Activated naive CD8-positive, alpha-beta T cell treated with anti-CD3 and anti-CD28 coated beads, Interleukin-2, amount 10 ng/mL, durations not matched to agents 7 days and 5 days (primary cell): ENCODE results near the gene MAML3. TPM values are rescaled to one million over a fixed set of nuclear protein-coding genes. Genes with fewer than 3 reads are reported as not detected.

Experiments
- ATAC-seq: fragments of 150-1000 bp; cut with Tn5 transposase; one replicate; pipeline ENCODE4 v1.10.0; 2021; ENCODE audit warnings: low read depth, moderate library complexity
- POLR2A ChIA-PET: fragments of 350-600 bp; sonication (Branson Sonifier 250); formaldehyde crosslinking; loops from one replicate; lab custom pipeline; 2021; ENCODE audit warnings: antibody characterized with exemption; lab: Charles Lee
- DNase-seq: peaks from one replicate; pipeline ENCODE4 v3.0.0; 2021
- H3K27ac Mint-ChIP-seq: one replicate; pipeline ENCODE4 v1.8.0; 2022; ENCODE audit warnings: mild to moderate bottlenecking, mixed read lengths
- H3K27me3 Mint-ChIP-seq: one replicate; pipeline ENCODE4 v1.8.0; 2022; ENCODE audit warnings: mild to moderate bottlenecking, moderate library complexity, mixed read lengths
- H3K36me3 Mint-ChIP-seq: one replicate; pipeline ENCODE4 v1.8.0; 2021; ENCODE audit warnings: mild to moderate bottlenecking, mixed read lengths
- H3K4me1 Mint-ChIP-seq: one replicate; pipeline ENCODE4 v1.8.0; 2021; ENCODE audit warnings: mixed read lengths
- H3K4me3 Mint-ChIP-seq: one replicate; pipeline ENCODE4 v1.8.0; 2022; ENCODE audit warnings: mild to moderate bottlenecking, moderate library complexity, mixed read lengths
- H3K9me3 Mint-ChIP-seq: one replicate; pipeline ENCODE4 v1.8.0; 2021; ENCODE audit warnings: mixed read lengths
- total RNA-seq, 2 experiments: library from RNA; stranded (reverse); gene quantifications; one replicate each; pipeline ENCODE4 v1.2.3, GENCODE V29; 2021

MAML3 gene
- total RNA-seq, 2 experiments from 2014 or later, result 4.6 to 4.7 TPM

DNA sequence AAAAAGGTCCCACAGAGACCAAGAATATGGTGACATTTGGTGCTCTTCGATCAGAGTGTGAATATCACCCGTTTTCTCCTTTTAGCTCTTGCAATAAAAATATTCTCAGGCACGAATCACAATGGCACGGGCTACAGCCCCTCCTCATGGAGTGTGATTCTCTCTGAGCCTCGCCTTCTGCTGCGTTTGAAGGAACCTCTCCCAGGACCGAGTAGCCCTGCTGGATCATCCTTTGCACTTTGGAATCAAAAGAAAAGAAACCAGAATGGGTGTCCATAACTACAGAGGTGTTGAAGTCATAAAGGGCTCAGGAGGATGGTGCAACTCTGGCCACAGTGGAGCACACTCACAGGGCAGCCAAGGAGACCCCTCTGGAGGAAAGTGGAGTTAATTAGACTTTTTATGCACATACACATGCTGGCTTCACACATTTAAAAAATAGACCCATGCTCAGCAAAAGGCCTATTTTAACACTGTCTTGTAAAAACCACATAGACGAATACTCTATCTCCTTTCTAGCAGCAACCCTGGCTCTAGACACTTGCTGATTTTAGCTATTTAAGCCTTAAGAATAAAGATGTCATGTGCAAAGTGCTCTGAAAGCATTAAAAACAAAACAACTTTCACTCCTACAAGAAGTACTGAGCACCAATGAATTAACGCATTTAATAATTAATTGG is 19.1 kb downstream of the MAML3 start:
- H3K36me3 Mint-ChIP-seq, result peaks cover 5% of the 10 kb centered on the region
- no peak overlapping the region for H3K4me3 Mint-ChIP-seq
- POLR2A ChIA-PET, result no interaction called here
- no peaks in the 10 kb centered on the region for H3K9me3 Mint-ChIP-seq
- no peaks in the 10 kb centered on the region for H3K27me3 Mint-ChIP-seq
- ATAC-seq (no peak), DNase-seq (no peak)
- H3K27ac Mint-ChIP-seq, result no peak overlapping the region
- H3K4me1 Mint-ChIP-seq, result peaks cover 28% of the 10 kb centered on the region

DNA sequence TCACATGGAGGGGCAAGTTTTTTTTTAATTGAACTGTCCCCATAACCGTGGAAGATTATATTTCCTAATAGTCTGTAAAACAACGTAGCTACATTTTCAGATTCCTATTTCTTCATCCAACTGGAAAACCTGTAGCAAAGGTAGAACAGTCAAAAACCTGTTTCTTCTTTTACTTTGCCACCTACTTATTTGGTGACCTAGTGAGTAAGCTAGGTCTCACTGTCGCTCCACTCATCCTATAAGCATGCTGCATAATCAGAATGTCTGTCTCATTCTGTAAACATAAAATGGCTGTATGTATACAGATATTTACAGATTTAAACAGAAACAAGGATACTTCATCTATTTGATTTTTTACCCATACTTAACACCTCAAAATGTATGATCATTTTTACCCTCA is 20.4 kb downstream of the MAML3 start:
- no peak overlapping the region for H3K27ac Mint-ChIP-seq
- peaks cover 28% of the 10 kb centered on the region for H3K4me1 Mint-ChIP-seq
- POLR2A ChIA-PET, result interaction anchor here (0.8 kb wide), 1 partner anchor 17 kb away, joined by 4 read pairs; no protein-coding TSS in a partner anchor
- no peaks in the 10 kb centered on the region for H3K9me3 Mint-ChIP-seq
- DNase-seq (no peak), ATAC-seq (no peak)
- H3K27me3 Mint-ChIP-seq, result no peaks in the 10 kb centered on the region
- no peak overlapping the region for H3K4me3 Mint-ChIP-seq
- peaks cover 3% of the 10 kb centered on the region for H3K36me3 Mint-ChIP-seq

DNA sequence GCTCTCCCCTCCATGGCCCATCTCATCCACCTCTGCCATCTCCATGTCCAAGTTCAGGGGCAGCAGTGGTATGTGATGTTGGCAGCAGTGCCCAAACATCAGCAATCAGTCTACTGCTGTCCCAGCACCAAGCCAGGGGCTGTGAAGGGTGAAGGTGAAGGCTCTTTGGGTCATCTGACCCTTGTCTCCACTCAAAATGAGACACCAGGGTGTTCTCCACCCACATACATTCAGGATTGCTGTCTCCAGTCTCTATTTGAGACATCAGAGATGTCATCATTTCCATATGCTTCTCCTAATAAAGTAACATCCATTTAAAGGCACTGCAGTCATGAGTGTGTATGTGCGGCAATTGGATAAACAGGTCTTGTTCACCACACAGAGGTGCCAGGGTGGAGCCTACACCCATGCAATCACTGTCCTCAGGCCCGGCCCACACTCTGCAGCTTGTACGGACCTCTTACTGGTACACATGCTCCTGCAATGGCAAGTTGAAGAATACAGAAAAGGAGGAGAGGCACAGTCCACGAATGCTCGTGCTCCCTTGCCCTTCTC is 22.2 kb downstream of the MAML3 start:
- DNase-seq (no peak), ATAC-seq (no peak)
- Mint-ChIP-seq H3K36me3 (peaks cover 8% of the 10 kb centered on the region), H3K4me3 (no peak overlapping the region), H3K9me3 (no peaks in the 10 kb centered on the region), H3K27me3 (no peaks in the 10 kb centered on the region), H3K4me1 (peaks cover 27% of the 10 kb centered on the region), H3K27ac (no peak overlapping the region)
- POLR2A ChIA-PET, result interaction anchor here (0.7 to 1.4 kb wide), 6 partner anchors 8 to 82 kb away, joined by 3 to 7 read pairs (median 3); no protein-coding TSS in a partner anchor

DNA sequence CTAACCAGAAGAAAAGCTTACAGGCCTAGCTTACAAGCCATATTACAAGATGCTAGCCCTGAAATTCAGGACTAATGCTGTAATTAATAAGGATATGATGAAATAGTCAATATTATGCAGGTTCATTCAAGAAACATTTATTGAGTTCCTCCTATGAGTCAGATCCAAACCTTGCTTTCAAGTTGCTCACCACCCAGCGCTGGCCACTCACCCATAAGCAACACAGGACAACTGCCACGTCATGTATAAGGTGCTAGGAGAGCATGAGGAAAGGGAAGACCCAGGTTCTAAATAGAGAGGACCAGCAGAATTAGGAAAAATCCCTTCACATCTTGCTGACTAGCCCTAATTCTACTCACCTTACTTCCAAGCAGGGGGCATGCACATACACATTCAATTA is 23.3 kb downstream of the MAML3 start:
- POLR2A ChIA-PET, result no interaction called here
- H3K4me3 Mint-ChIP-seq, result no peak overlapping the region
- DNase-seq, result no peak

DNA sequence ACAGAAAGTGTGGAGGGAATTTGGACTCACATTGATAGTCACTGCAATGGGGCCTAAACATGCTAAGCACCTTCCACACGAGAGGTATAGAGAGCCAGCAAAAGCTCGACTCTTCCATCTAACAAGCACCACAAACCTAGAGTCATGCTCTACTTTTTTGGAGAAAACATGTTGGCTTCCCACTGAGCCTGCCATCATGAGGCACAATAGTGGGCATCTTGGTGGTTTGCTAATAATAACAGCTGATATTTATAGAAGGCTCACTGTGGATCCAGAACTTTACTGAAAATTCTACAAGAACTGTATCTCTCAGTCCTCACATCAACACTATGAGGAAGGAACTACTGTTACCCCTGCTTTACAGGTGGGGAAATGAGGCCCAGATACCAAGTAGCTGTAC is 26.6 kb downstream of the MAML3 start:
- no peak overlapping the region for H3K27ac Mint-ChIP-seq
- peaks cover 32% of the 10 kb centered on the region for H3K4me1 Mint-ChIP-seq
- DNase-seq (no peak), ATAC-seq (no peak)
- H3K4me3 Mint-ChIP-seq, result no peak overlapping the region
- H3K36me3 Mint-ChIP-seq, result peaks cover 18% of the 10 kb centered on the region
- POLR2A ChIA-PET, result no interaction called here
- peaks cover 4% of the 10 kb centered on the region for H3K9me3 Mint-ChIP-seq
- no peaks in the 10 kb centered on the region for H3K27me3 Mint-ChIP-seq

More for the DNA sequence above, 23.3 kb downstream of the MAML3 start:
- Mint-ChIP-seq H3K27me3 (no peaks in the 10 kb centered on the region), H3K27ac (no peak overlapping the region), H3K36me3 (peaks cover 15% of the 10 kb centered on the region), H3K4me1 (peaks cover 25% of the 10 kb centered on the region), H3K9me3 (peaks cover 4% of the 10 kb centered on the region)
- ATAC-seq, result no peak

DNA sequence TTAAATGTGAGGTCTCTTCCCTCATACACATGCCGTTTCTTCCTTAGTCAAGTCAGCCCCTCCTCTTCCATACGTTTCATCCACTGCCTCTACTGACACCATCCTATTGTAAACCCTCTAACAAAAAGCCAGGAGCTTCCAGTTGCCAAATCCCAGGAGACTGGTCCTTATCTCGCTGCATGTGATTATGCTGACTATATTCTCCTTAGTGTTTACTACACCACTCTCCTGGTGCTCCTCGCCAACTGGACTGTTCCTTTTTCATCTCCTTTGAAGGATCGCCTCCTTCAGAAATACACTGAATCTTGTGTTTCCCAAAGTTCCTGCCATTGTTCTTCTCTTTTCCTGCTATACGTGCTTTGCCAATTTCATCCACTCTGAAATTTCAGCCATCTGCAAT is 27.7 kb downstream of the MAML3 start:
- Mint-ChIP-seq H3K27me3 (no peaks in the 10 kb centered on the region), H3K4me1 (peaks cover 28% of the 10 kb centered on the region), H3K9me3 (peaks cover 4% of the 10 kb centered on the region), H3K36me3 (peaks cover 17% of the 10 kb centered on the region), H3K27ac (peak overlapping the region; percentile 3), H3K4me3 (no peak overlapping the region)
- ATAC-seq (no peak), DNase-seq (no peak)
- POLR2A ChIA-PET, result no interaction called here

DNA sequence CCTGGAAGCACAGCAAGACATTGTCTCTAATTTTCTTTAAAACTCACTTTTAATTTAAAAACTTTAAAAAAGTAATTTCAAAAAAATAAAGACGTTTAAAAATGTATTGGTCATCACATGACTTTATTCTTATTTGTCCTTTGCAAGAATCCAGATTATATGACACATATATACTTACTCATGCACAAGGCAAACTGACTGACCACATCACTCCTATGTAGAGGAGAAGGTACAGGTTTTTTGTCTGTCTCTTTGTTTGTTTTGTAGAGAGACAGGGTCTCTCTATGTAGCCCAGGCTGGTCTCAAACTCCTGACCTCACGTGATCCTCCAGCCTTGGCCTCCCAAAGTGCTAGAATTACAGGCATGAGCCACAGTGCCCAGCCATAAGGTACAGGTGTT is 28.6 kb downstream of the MAML3 start:
- POLR2A ChIA-PET, result no interaction called here
- Mint-ChIP-seq H3K27ac (no peak overlapping the region), H3K27me3 (no peaks in the 10 kb centered on the region), H3K9me3 (peaks cover 4% of the 10 kb centered on the region), H3K4me3 (no peak overlapping the region), H3K4me1 (peaks cover 26% of the 10 kb centered on the region), H3K36me3 (peaks cover 21% of the 10 kb centered on the region)
- DNase-seq (no peak), ATAC-seq (no peak)

DNA sequence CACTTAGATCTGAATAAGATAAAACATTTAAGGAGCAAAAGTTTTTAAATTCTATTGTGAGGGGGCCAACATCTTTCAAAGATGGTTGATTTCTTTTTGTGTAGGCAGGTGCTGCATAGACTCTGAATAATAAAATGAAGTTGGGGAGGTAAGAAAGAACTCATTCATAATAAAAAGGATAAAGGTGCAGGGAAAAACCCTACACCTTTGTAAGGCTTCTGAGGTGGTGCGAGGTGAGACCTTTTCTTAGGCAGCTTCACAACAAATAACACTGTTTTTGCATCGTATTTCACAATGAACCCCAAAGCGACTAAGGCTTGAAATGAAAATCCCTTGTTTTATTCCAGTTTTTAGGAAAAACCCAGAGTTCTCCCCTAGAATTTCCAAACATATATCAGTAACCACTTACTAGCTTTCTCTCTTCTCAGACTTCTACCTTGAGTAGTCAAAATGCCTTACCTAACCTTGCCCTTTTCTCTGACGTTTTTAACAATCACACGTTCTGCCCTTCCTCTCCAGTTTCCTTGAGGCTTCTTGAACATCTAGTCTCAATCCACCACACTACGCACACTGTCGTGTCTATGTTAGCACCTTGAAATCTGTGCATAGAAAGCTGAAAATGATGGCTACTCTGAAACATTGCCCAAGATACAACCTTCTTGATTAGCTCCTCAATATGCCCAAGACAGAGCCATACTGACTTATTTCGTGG is 30.2 kb downstream of the MAML3 start:
- DNase-seq (no peak), ATAC-seq (no peak)
- Mint-ChIP-seq H3K9me3 (peaks cover 4% of the 10 kb centered on the region), H3K27me3 (no peaks in the 10 kb centered on the region), H3K27ac (peak overlapping the region; percentile 33), H3K4me1 (peaks cover 28% of the 10 kb centered on the region), H3K4me3 (peak overlapping the region; percentile 60), H3K36me3 (peaks cover 27% of the 10 kb centered on the region)
- POLR2A ChIA-PET, result interaction anchor here (0.7 to 2.1 kb wide), 5 partner anchors 9 to 64 kb away, joined by 3 to 10 read pairs (median 4); no protein-coding TSS in a partner anchor

DNA sequence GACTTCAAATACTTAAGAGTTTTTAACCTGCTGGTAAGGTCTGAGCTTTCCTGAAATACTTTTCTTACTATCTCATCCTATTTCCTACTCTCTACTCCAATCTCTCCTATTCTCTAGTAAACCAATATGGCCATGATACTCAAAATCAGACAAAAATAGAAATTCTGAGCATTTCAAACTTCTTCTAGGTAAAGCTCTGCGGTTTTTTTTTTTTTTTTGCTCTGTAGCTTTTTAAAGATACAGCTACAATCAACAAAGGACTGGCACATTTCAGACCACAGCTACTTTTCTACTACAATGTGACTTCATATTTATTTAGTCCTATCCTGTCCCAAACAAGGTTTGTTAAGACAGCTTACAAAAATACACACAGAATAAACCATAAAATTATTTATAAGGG is 31.1 kb downstream of the MAML3 start:
- POLR2A ChIA-PET, result interaction anchor here (0.6 to 2.1 kb wide), 11 partner anchors 9 to 821 kb away, joined by 3 to 26 read pairs (median 4); partner anchors contain the start of gene NAA15
- DNase-seq (no peak), ATAC-seq (peak; percentile 82)
- Mint-ChIP-seq H3K4me3 (peak overlapping the region; percentile 50), H3K4me1 (peaks cover 26% of the 10 kb centered on the region), H3K27me3 (no peaks in the 10 kb centered on the region), H3K27ac (peak overlapping the region; percentile 60), H3K36me3 (peaks cover 25% of the 10 kb centered on the region), H3K9me3 (peaks cover 4% of the 10 kb centered on the region)

DNA sequence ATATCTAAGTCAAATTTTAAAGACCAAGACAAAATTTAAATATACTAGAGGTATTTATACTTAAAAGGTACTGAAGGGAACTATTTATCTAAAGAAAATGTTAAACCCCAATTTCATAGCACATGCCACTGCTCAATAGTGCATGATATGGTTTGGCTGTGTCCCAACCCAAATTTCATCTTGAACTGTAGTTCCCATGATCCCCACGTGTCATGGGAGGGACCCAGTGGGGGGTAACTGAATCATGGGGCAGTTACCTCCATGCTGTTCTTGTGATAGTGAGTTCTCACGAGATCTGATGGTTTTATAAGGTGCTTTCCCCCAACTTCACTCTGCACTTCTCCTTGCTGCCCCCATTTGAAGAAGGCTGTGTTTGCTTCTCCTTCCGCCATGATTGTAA is 32.3 kb downstream of the MAML3 start:
- no peaks in the 10 kb centered on the region for H3K27me3 Mint-ChIP-seq
- peaks cover 4% of the 10 kb centered on the region for H3K9me3 Mint-ChIP-seq
- H3K4me3 Mint-ChIP-seq, result no peak overlapping the region
- ATAC-seq, result no peak
- peaks cover 26% of the 10 kb centered on the region for H3K4me1 Mint-ChIP-seq
- DNase-seq, result no peak
- peaks cover 19% of the 10 kb centered on the region for H3K36me3 Mint-ChIP-seq
- H3K27ac Mint-ChIP-seq, result peak overlapping the region; percentile 53
- POLR2A ChIA-PET, result interaction anchor here (1.0 to 1.8 kb wide), 2 partner anchors 10 to 27 kb away, joined by 7 to 26 read pairs; no protein-coding TSS in a partner anchor

DNA sequence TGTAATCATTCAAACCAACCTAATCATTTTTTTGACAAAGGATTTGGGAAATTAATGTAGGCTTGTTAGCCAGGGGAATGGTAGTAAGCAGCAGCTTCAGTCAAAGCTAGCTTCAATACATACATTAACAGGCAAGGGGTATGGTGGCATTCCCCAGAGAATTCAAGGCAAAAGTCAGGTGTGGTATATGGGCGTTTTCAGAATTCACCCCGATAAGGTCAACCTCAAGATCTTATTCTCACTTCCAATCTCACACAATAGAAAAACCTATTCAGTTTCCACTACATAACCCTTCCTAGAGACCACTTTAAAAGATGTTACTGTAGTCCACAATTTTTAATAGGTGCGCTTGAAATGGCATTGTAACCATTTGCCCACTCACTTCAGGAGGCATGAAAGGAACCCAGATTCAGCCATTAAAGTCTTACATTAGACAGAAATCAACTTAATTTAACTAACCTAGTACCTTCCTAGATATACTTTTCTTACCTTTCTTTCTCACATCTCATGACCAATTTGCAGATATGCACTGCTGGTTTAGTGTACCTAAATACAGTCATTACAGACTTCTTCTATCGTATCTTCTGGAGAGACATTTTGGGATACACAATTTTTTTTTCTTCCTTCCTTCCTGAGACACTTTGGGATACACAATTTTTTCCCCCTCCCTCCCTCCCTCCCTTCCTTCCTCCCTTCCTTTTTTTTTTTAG is 34.9 kb downstream of the MAML3 start:
- ATAC-seq (no peak), DNase-seq (no peak)
- POLR2A ChIA-PET, result interaction anchor here (1.0 kb wide), 1 partner anchor 23 kb away, joined by 4 read pairs; no protein-coding TSS in a partner anchor
- no peak overlapping the region for H3K27ac Mint-ChIP-seq
- H3K9me3 Mint-ChIP-seq, result no peaks in the 10 kb centered on the region
- peaks cover 13% of the 10 kb centered on the region for H3K36me3 Mint-ChIP-seq
- no peaks in the 10 kb centered on the region for H3K27me3 Mint-ChIP-seq
- H3K4me3 Mint-ChIP-seq, result no peak overlapping the region
- H3K4me1 Mint-ChIP-seq, result peaks cover 37% of the 10 kb centered on the region

DNA sequence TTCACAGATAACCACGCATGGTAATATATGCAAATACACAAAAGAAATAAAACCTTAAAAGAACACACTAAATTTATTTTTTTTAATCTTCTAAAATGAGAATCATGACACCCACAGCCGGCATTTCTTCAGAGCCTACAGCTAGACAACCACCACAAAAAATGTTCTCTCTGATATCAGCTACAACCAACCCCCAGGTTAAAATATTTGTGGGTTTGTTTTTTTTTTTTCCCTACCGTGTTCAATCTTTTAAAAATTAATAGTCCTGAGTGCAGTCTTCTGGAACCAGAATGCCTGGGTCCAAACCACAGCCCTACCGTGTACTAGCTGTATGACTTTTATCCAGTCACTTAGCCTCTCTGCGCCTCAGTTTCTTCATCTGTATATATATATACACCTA is 36.0 kb downstream of the MAML3 start:
- H3K36me3 Mint-ChIP-seq, result peaks cover 13% of the 10 kb centered on the region
- DNase-seq (no peak), ATAC-seq (no peak)
- peaks cover 35% of the 10 kb centered on the region for H3K4me1 Mint-ChIP-seq
- no peak overlapping the region for H3K4me3 Mint-ChIP-seq
- H3K27ac Mint-ChIP-seq, result no peak overlapping the region
- H3K9me3 Mint-ChIP-seq, result no peaks in the 10 kb centered on the region
- no peaks in the 10 kb centered on the region for H3K27me3 Mint-ChIP-seq
- POLR2A ChIA-PET, result interaction anchor here (1.0 to 1.5 kb wide), 2 partner anchors 22 to 24 kb away, joined by 4 read pairs; no protein-coding TSS in a partner anchor
